ENCODE data around the gene FANCC. TPM values are rescaled to one million over a fixed set of nuclear protein-coding genes. Genes with fewer than 3 reads are reported as not detected.
A peak's percentile ranks its signal among the peaks of the same experiment; 100 is the strongest.

Gene FANCC
- total RNA-seq, 2 donors from 2014 or later = 7.5 to 12.5 TPM

GRCh38 chr9:95134457-95134881 lies 183.0 kb downstream of the FANCC start:
- 66 to 72% methylated on average over 8 to 9 of the region's 9 CpGs for WGBS, 2 donors
- ATAC-seq (no peak), DNase-seq (peak in 2 of 4 donors; percentile 58 to 71)
- Histone ChIP-seq H3K9me3 (no peaks in the 10 kb centered on the region), H3K4me3 (no peak overlapping the region), H3K27me3 (no peaks in the 10 kb centered on the region), H3K36me3 (replicated peaks in 1 of 2; ENCODE audit: insufficient read depth in 1 of 2, low read depth in 2 of 2) (no peaks in the 10 kb centered on the region), H3K4me1 (peaks cover 27% of the 10 kb centered on the region), H3K27ac (peak overlapping the region in 3 of 4 donors; percentile 4 to 32 (median 15))
- intact Hi-C loops (cut with DNase I) = loop anchor here (10.0 kb wide), 1 partner anchor 460 kb away; no protein-coding TSS in a partner anchor
- TF ChIP-seq CTCF (IDR thresholded peaks at IDR 0.05) (no peak), POLR2A (IDR thresholded peaks at IDR 0.05) (no peak)

- no peak overlapping the region for H3K27ac ChIP-seq
- H3K9me3 ChIP-seq = no peaks in the 10 kb centered on the region
- H3K4me1 ChIP-seq = peaks cover 27% of the 10 kb centered on the region
- ATAC-seq = no peak
- no peak overlapping the region for H3K4me3 ChIP-seq
- intact Hi-C loops (cut with DNase I) = loop anchor here (10.0 kb wide), 1 partner anchor 459 kb away; no protein-coding TSS in a partner anchor
- H3K27me3 ChIP-seq = no peaks in the 10 kb centered on the region
- no peak for DNase-seq
- TF ChIP-seq POLR2A (IDR thresholded peaks at IDR 0.05) (no peak), CTCF (IDR thresholded peaks at IDR 0.05) (no peak)
- H3K36me3 ChIP-seq (replicated peaks in 1 of 2; ENCODE audit: insufficient read depth in 1 of 2, low read depth in 2 of 2) = no peaks in the 10 kb centered on the region
- 84 to 86% methylated on average over 4 of the region's 4 CpGs for WGBS, 2 donors
Observed at GRCh38 chr9:95133325-95133705, 184.2 kb downstream of the FANCC start.

DNA sequence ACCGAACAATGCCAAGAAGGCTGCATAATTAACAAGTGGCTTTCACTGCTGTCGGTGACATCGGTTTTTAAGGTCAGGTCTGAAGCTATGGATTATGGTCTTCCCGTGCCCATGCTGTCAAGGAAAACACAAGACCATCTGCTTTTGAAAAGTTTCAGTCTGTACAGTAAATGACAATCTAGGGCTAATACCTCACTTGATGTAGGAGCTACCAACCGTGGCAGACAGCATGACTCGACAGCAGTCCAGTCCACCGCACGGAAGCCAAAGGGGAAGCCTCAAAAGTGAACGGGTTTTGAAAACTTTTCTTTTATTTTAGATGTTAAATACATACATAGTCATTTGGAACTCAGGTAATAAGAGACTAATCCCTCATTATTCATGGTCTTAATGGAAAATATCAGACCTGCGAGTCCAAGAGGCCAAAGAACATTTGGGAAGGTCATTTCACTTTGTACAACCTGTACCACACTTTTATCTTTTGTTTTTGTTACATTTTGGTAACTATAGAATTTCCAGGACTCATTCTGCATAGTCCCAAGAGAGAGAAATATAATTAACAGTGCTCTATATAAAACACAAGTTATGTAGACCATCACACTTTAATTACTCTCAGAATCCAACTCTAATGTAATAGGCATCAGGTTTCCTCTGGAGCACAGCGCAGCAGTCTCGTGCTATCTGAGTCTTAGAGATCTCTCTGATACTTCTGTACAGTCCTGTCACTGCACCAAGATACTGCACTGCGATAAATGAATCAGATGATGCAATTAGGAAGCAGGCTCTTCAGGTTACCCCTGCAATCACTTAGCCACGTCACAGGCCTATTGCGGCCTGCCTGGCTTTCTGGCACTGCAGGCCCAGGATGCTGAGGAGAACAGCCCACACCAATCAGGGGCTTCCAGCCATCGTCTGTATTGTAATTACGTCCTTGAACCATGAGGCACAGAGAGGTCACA lies 184.9 kb downstream of the FANCC start:
- intact Hi-C loops (cut with DNase I) = loop anchor here (10.0 kb wide), 1 partner anchor 458 kb away; no protein-coding TSS in a partner anchor
- 83% methylated on average over 17 of the region's 17 CpGs for WGBS, 2 donors
- H3K27ac ChIP-seq = no peak overlapping the region

More for the DNA sequence above, 184.9 kb downstream of the FANCC start:
- no peaks in the 10 kb centered on the region for H3K36me3 ChIP-seq (replicated peaks in 1 of 2; ENCODE audit: insufficient read depth in 1 of 2, low read depth in 2 of 2)
- no peak overlapping the region for H3K4me3 ChIP-seq
- ATAC-seq = no peak
- H3K9me3 ChIP-seq = no peaks in the 10 kb centered on the region
- peaks cover 27% of the 10 kb centered on the region for H3K4me1 ChIP-seq
- no peaks in the 10 kb centered on the region for H3K27me3 ChIP-seq
- TF ChIP-seq POLR2A (IDR thresholded peaks at IDR 0.05) (no peak), CTCF (IDR thresholded peaks at IDR 0.05) (no peak)
- no peak for DNase-seq

All from body of pancreas (tissue), 4 donors.